GM18867 (cell line): ENCODE data around the gene RAD21L1.
A peak's percentile ranks its signal among the peaks of the same experiment; 100 is the strongest.
"Not testable (repeated sequence)": the region's sequence is repeated elsewhere in the genome, so short reads cannot be mapped to it uniquely, and the experiment has no call there.

Experiments
- ATAC-seq: cut with Tn5 transposase; IDR thresholded peaks from one replicate; pipeline ENCODE4 v1.9.1; 2021; ENCODE audit warnings: mild to moderate bottlenecking, moderate library complexity; ENCODE audit not compliant: unreplicated experiment

Gene RAD21L1

GRCh38 chr20:1199212-1199873, 26.5 kb upstream of the RAD21L1 start:
- no peak for ATAC-seq

- no peak for ATAC-seq
Measured at GRCh38 chr20:1199964-1200363, 25.9 kb upstream of the RAD21L1 start.

- no peak for ATAC-seq
Measured at GRCh38 chr20:1202762-1203504, 22.9 kb upstream of the RAD21L1 start, which contains the start of gene C20orf202. C20orf202 (plus strand) TSS chr20:1203454; CDS start chr20:1203586, 132 bp downstream.

- ATAC-seq = no peak
Measured at GRCh38 chr20:1203630-1204029, 22.2 kb upstream of the RAD21L1 start.

GRCh38 chr20:1204113-1204512, 21.7 kb upstream of the RAD21L1 start:
- no peak for ATAC-seq

- ATAC-seq = no peak
Measured at GRCh38 chr20:1204576-1204975, 21.3 kb upstream of the RAD21L1 start.

- no peak for ATAC-seq
Measured at GRCh38 chr20:1205802-1206201, 20.0 kb upstream of the RAD21L1 start.

GRCh38 chr20:1206366-1207148, 19.3 kb upstream of the RAD21L1 start:
- ATAC-seq = no peak

- ATAC-seq = no peak
Measured at GRCh38 chr20:1207293-1207878, 18.5 kb upstream of the RAD21L1 start.

- no peak for ATAC-seq
Measured at GRCh38 chr20:1209447-1210387, 16.1 kb upstream of the RAD21L1 start.

GRCh38 chr20:1210501-1210900, 15.3 kb upstream of the RAD21L1 start:
- ATAC-seq = no peak

- ATAC-seq = no peak
Measured at GRCh38 chr20:1212023-1212422, 13.8 kb upstream of the RAD21L1 start.

GRCh38 chr20:1212607-1213396, 13.0 kb upstream of the RAD21L1 start:
- peak; percentile 67 for ATAC-seq

GRCh38 chr20:1214838-1215261, 11.0 kb upstream of the RAD21L1 start:
- no peak for ATAC-seq

GRCh38 chr20:1215386-1216170, 10.3 kb upstream of the RAD21L1 start:
- no peak for ATAC-seq

GRCh38 chr20:1216527-1217427, 9.1 kb upstream of the RAD21L1 start:
- ATAC-seq = not testable (repeated sequence)

GRCh38 chr20:1222750-1223149, 3.1 kb upstream of the RAD21L1 start:
- not testable (repeated sequence) for ATAC-seq
